CD4-positive, alpha-beta T cell (primary cell): ENCODE data around the gene DEXI. TPM values are rescaled to one million over a fixed set of nuclear protein-coding genes. Genes with fewer than 3 reads are reported as not detected.

Experiments used
- ATAC-seq: fragments of 200-7000 bp; cut with Tn5 transposase; one replicate; pipeline ENCODE4 v1.10.0; 2022; ENCODE audit warnings: mild to moderate bottlenecking; ENCODE audit not compliant: poor library complexity
- CTCF ChIA-PET: fragments of 350-600 bp; sonication (Branson Sonifier 250); formaldehyde crosslinking; loops from one replicate; lab custom pipeline; 2021; ENCODE audit warnings: antibody characterized with exemption, inconsistent platforms; lab: Charles Lee
- POLR2A ChIA-PET: fragments of 350-600 bp; sonication (Branson Sonifier 250); formaldehyde crosslinking; loops from one replicate; lab custom pipeline; 2021; ENCODE audit warnings: antibody characterized with exemption, inconsistent platforms; lab: Charles Lee
- DNase-seq, 14 experiments: peaks; one replicate each; pipeline ENCODE4 v3.0.0-alpha.2; 2013 to 2020; ENCODE audit warnings: mixed read lengths in 2 of 14
- H3K27ac ChIP-seq, 2 donors: one replicate each; pipeline versions ENCODE4 v1.5.1 to v1.7.0; 2013; ENCODE audit warnings: low read length in 2 of 2, low read depth in 1 of 2, mild to moderate bottlenecking in 1 of 2
- H3K27me3 ChIP-seq, 2 experiments: 1 replicate in 1 of 2; 2 replicates in 1 of 2; pipeline versions ENCODE4 v1.6.1 to v1.7.0; 2013; ENCODE audit warnings: low read length in 2 of 2, control low read depth in 1 of 2, mild to moderate bottlenecking in 1 of 2, moderate library complexity in 1 of 2; ENCODE audit not compliant: insufficient read depth in 2 of 2, control insufficient read depth in 1 of 2
- H3K36me3 ChIP-seq: one replicate; pipeline ENCODE4 v1.6.1; 2013; ENCODE audit warnings: low read length, control low read depth; ENCODE audit not compliant: insufficient read depth
- H3K4me1 ChIP-seq: one replicate; pipeline ENCODE4 v1.6.1; 2013; ENCODE audit warnings: low read length, control low read depth; ENCODE audit not compliant: insufficient read depth
- H3K4me3 ChIP-seq: one replicate; pipeline ENCODE4 v1.5.1; 2013; ENCODE audit warnings: mild to moderate bottlenecking, low read length, moderate library complexity
- H3K9me3 ChIP-seq, 2 experiments: 1 replicate in 1 of 2; 2 replicates in 1 of 2; pipeline versions ENCODE4 v1.6.1 to v1.7.0; 2013; ENCODE audit warnings: low read length in 2 of 2, mild to moderate bottlenecking in 2 of 2, control low read depth in 1 of 2, moderate library complexity in 1 of 2; ENCODE audit not compliant: control insufficient read depth in 1 of 2, insufficient read depth in 1 of 2
- H3K27ac Mint-ChIP-seq: one replicate; pipeline ENCODE4 v1.8.0; 2020; ENCODE audit warnings: mixed read lengths
- H3K27me3 Mint-ChIP-seq: one replicate; pipeline ENCODE4 v1.8.0; 2021; ENCODE audit warnings: mixed read lengths
- H3K36me3 Mint-ChIP-seq: one replicate; pipeline ENCODE4 v1.8.0; 2021; ENCODE audit warnings: low read depth, mixed read lengths
- H3K4me1 Mint-ChIP-seq: one replicate; pipeline ENCODE4 v1.8.0; 2021; ENCODE audit warnings: low read depth, mixed read lengths
- H3K4me3 Mint-ChIP-seq: one replicate; pipeline ENCODE4 v1.8.0; 2020; ENCODE audit warnings: mild to moderate bottlenecking, mixed read lengths
- H3K9me3 Mint-ChIP-seq: one replicate; pipeline ENCODE4 v1.8.0; 2020; ENCODE audit warnings: mixed read lengths
- CTCF ChIP-seq: fragments of 200-600 bp; IDR thresholded peaks from one replicate; pipeline ENCODE4 v1.8.0; 2022; ENCODE audit warnings: antibody characterized with exemption, mild to moderate bottlenecking
- intact Hi-C, 2 experiments: fragments of 100-400 bp; cut with DNase I in 1 of 2; cut with micrococcal nuclease in 1 of 2; formaldehyde crosslinking; loops; one replicate each; pipeline versions ENCODE4 v1.15.1 to v1.9.0; 2023 to 2025; cut with DNase I, micrococcal nuclease
- total RNA-seq, 174 experiments: library from RNA in 2 of 174; stranded (reverse) in 2 of 174; gene quantifications; one replicate each; pipeline ENCODE4 v1.2.3 and lab custom pipeline; 2021 to 2026

DEXI gene
- total RNA-seq, 2 experiments from 2014 or later: 5.8 to 7.2 TPM

GRCh38 chr16:10970065-10970464 lies 27.8 kb upstream of the DEXI start:
- no peak for TF ChIP-seq CTCF
- H3K27ac Mint-ChIP-seq: no peak overlapping the region
- Histone ChIP-seq H3K36me3 (peaks cover 49% of the 10 kb centered on the region), H3K9me3 (no peaks in the 10 kb centered on the region), H3K27ac (no peak overlapping the region), H3K4me1 (peaks cover 23% of the 10 kb centered on the region), H3K4me3 (no peak overlapping the region), H3K27me3 (no peaks in the 10 kb centered on the region)
- DNase-seq (no peak), ATAC-seq (no peak)
- CTCF ChIA-PET: interaction anchor here (1.4 to 1.7 kb wide), 2 partner anchors 286 to 386 kb away, joined by 3 read pairs; partner anchors contain the start of gene SOCS1
- no peak overlapping the region for H3K4me3 Mint-ChIP-seq
- H3K9me3 Mint-ChIP-seq: no peaks in the 10 kb centered on the region
- peaks cover 36% of the 10 kb centered on the region for H3K4me1 Mint-ChIP-seq
- peaks cover 57% of the 10 kb centered on the region for H3K36me3 Mint-ChIP-seq
- H3K27me3 Mint-ChIP-seq: no peaks in the 10 kb centered on the region
- POLR2A ChIA-PET: no interaction called here
- intact Hi-C loops: loop anchor here (2.0 to 5.0 kb wide), 2 partner anchors 327 to 387 kb away; no protein-coding TSS in a partner anchor

- Mint-ChIP-seq H3K9me3 (no peaks in the 10 kb centered on the region), H3K4me3 (no peak overlapping the region), H3K27ac (no peak overlapping the region), H3K27me3 (no peaks in the 10 kb centered on the region), H3K4me1 (peaks cover 41% of the 10 kb centered on the region), H3K36me3 (peaks cover 57% of the 10 kb centered on the region)
- intact Hi-C loops: loop anchor here (1.0 to 10.0 kb wide), 4 partner anchors 287 to 845 kb away; partner anchors contain the start of gene SOCS1 (in 1 of the 2)
- no peak for TF ChIP-seq CTCF
- Histone ChIP-seq H3K36me3 (peaks cover 49% of the 10 kb centered on the region), H3K9me3 (no peaks in the 10 kb centered on the region), H3K4me1 (peaks cover 27% of the 10 kb centered on the region), H3K27me3 (no peaks in the 10 kb centered on the region), H3K27ac (no peak overlapping the region), H3K4me3 (no peak overlapping the region)
- ChIA-PET POLR2A (interaction anchor here (0.8 kb wide), 1 partner anchor 286 kb away, joined by 3 read pairs; the partner anchor contains the start of gene SOCS1), CTCF (interaction anchor here (0.5 to 1.7 kb wide), 3 partner anchors 286 to 748 kb away, joined by 3 read pairs; partner anchors contain the start of gene SOCS1)
- no peak for DNase-seq
- no peak for ATAC-seq
Observed at GRCh38 chr16:10969615-10970014, 27.3 kb upstream of the DEXI start.

GRCh38 chr16:10968498-10968897 lies 26.2 kb upstream of the DEXI start:
- Mint-ChIP-seq H3K27ac (no peak overlapping the region), H3K36me3 (peaks cover 63% of the 10 kb centered on the region), H3K4me1 (peaks cover 50% of the 10 kb centered on the region), H3K9me3 (no peaks in the 10 kb centered on the region), H3K27me3 (no peaks in the 10 kb centered on the region), H3K4me3 (no peak overlapping the region)
- POLR2A ChIA-PET: interaction anchor here (1.6 kb wide), 1 partner anchor 287 kb away, joined by 4 read pairs; the partner anchor contains the start of gene SOCS1
- ATAC-seq (no peak), DNase-seq (no peak)
- Histone ChIP-seq H3K36me3 (peaks cover 53% of the 10 kb centered on the region), H3K4me1 (peaks cover 38% of the 10 kb centered on the region), H3K4me3 (no peak overlapping the region), H3K27ac (no peak overlapping the region), H3K27me3 (no peaks in the 10 kb centered on the region), H3K9me3 (no peaks in the 10 kb centered on the region)
- TF ChIP-seq CTCF: no peak
- intact Hi-C loops: loop anchor here in 1 of 2 experiments (10.0 kb wide), 1 partner anchor 846 kb away; no protein-coding TSS in a partner anchor
- CTCF ChIA-PET: interaction anchor here (1.7 kb wide), 1 partner anchor 388 kb away, joined by 3 read pairs; no protein-coding TSS in a partner anchor
